ENCODE data around the gene NBPF6. TPM values are rescaled to one million over a fixed set of nuclear protein-coding genes. Genes with fewer than 3 reads are reported as not detected.

NBPF6 gene
- total RNA-seq, 1 donor from 2014 or later: not detected

- Mint-ChIP-seq H3K36me3 (ENCODE audit: low read depth) (no peaks in the 10 kb centered on the region), H3K9me3 (ENCODE audit: low read depth) (peaks cover 2% of the 10 kb centered on the region), H3K27ac (ENCODE audit: unreplicated experiment) (peak overlapping the region; percentile 37), H3K27me3 (ENCODE audit: low read depth) (no peaks in the 10 kb centered on the region), H3K4me1 (ENCODE audit: low read depth) (peaks cover 17% of the 10 kb centered on the region), H3K4me3 (ENCODE audit: unreplicated experiment) (no peak overlapping the region)
- no peak for DNase-seq (ENCODE audit: low spot score)
- TF ChIP-seq CTCF (IDR thresholded peaks at IDR 0.05): no peak
Observed at GRCh38 chr1:108502138-108502537, 52.0 kb downstream of the NBPF6 start.

- Mint-ChIP-seq H3K4me1 (ENCODE audit: low read depth) (peaks cover 17% of the 10 kb centered on the region), H3K4me3 (ENCODE audit: unreplicated experiment) (no peak overlapping the region), H3K27ac (ENCODE audit: unreplicated experiment) (peak overlapping the region; percentile 73), H3K9me3 (ENCODE audit: low read depth) (peaks cover 2% of the 10 kb centered on the region), H3K36me3 (ENCODE audit: low read depth) (no peaks in the 10 kb centered on the region), H3K27me3 (ENCODE audit: low read depth) (no peaks in the 10 kb centered on the region)
- TF ChIP-seq CTCF (IDR thresholded peaks at IDR 0.05): no peak
- no peak for DNase-seq (ENCODE audit: low spot score)
Observed at GRCh38 chr1:108502624-108503023, 52.5 kb downstream of the NBPF6 start.

- DNase-seq (ENCODE audit: low spot score): no peak
- Mint-ChIP-seq H3K9me3 (ENCODE audit: low read depth) (peaks cover 2% of the 10 kb centered on the region), H3K4me1 (ENCODE audit: low read depth) (peaks cover 17% of the 10 kb centered on the region), H3K27me3 (ENCODE audit: low read depth) (no peaks in the 10 kb centered on the region), H3K27ac (ENCODE audit: unreplicated experiment) (peak overlapping the region; percentile 73), H3K36me3 (ENCODE audit: low read depth) (no peaks in the 10 kb centered on the region), H3K4me3 (ENCODE audit: unreplicated experiment) (no peak overlapping the region)
- TF ChIP-seq CTCF (IDR thresholded peaks at IDR 0.05): no peak
Observed at GRCh38 chr1:108503062-108503733, 53.1 kb downstream of the NBPF6 start.

- H3K27me3 Mint-ChIP-seq (ENCODE audit: low read depth): no peaks in the 10 kb centered on the region
- no peak overlapping the region for H3K4me3 Mint-ChIP-seq (ENCODE audit: unreplicated experiment)
- H3K36me3 Mint-ChIP-seq (ENCODE audit: low read depth): no peaks in the 10 kb centered on the region
- peaks cover 17% of the 10 kb centered on the region for H3K4me1 Mint-ChIP-seq (ENCODE audit: low read depth)
- no peak overlapping the region for H3K27ac Mint-ChIP-seq (ENCODE audit: unreplicated experiment)
- peaks cover 2% of the 10 kb centered on the region for H3K9me3 Mint-ChIP-seq (ENCODE audit: low read depth)
- TF ChIP-seq CTCF (IDR thresholded peaks at IDR 0.05): no peak
- no peak for DNase-seq (ENCODE audit: low spot score)
Observed at GRCh38 chr1:108504447-108504846, 54.3 kb downstream of the NBPF6 start.

GRCh38 chr1:108505763-108506070 lies 55.6 kb downstream of the NBPF6 start:
- peaks cover 17% of the 10 kb centered on the region for H3K4me1 Mint-ChIP-seq (ENCODE audit: low read depth)

More at GRCh38 chr1:108505763-108506070, 55.6 kb downstream of the NBPF6 start:
- TF ChIP-seq CTCF (IDR thresholded peaks at IDR 0.05): no peak
- Mint-ChIP-seq H3K4me3 (ENCODE audit: unreplicated experiment) (no peak overlapping the region), H3K9me3 (ENCODE audit: low read depth) (peaks cover 2% of the 10 kb centered on the region), H3K27me3 (ENCODE audit: low read depth) (no peaks in the 10 kb centered on the region), H3K27ac (ENCODE audit: unreplicated experiment) (no peak overlapping the region), H3K36me3 (ENCODE audit: low read depth) (no peaks in the 10 kb centered on the region)
- no peak for DNase-seq (ENCODE audit: low spot score)
